Measurements from ENCODE around the gene MORN1.
"Not testable (repeated sequence)": the region's sequence is repeated elsewhere in the genome, so short reads cannot be mapped to it uniquely, and the experiment has no call there.

MORN1 gene

DNA sequence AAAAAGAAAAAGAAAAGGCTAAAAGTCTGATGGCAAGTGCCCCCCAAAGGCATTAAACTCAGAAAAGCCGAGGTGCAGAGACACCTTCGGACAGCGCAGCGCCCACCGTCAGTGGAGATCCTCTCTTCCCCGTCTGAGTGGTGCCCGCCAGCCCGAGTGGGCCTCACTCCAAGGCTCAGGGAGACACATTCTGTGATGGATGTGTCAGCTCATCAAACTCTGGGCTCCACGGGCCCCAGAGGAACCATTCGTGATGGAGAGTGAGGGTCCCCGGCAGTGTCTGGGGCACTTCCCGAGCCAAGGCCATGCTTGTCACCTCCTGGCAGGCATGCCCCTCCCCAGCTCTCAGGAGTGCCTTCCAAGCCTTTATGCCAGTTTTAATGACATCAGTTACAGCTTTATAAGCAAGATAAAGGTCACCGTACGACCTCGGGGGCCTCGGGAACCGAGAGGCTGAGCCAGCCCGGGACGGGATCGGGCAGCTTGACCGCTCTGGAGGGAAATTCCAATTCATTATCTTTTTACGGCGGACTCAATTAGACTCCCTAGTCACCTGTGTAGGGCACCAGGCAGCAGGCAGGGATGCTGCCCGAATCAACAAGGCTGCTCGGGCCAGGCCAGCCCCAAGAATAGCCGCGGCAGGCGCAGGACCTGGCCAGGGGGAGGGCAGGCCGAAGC is 49.5 kb downstream of the MORN1 start:
- FAIRE-seq (no peak), DNase-seq (ENCODE audit: insufficient read length, low spot score) (no peak)

- FAIRE-seq (no peak), DNase-seq (ENCODE audit: insufficient read length, low spot score) (no peak)
These were observed 50.5 kb downstream of the MORN1 start for GRCh38 chr1:2340918-2341254.

- FAIRE-seq, result no peak
These were observed 51.1 kb downstream of the MORN1 start for GRCh38 chr1:2340086-2340917.

GRCh38 chr1:2339206-2340085 is 51.9 kb downstream of the MORN1 start:
- FAIRE-seq, result no peak
- no peak for DNase-seq (ENCODE audit: insufficient read length, low spot score)

More at GRCh38 chr1:2340086-2340917, 51.1 kb downstream of the MORN1 start:
- DNase-seq (ENCODE audit: insufficient read length, low spot score), result no peak

DNA sequence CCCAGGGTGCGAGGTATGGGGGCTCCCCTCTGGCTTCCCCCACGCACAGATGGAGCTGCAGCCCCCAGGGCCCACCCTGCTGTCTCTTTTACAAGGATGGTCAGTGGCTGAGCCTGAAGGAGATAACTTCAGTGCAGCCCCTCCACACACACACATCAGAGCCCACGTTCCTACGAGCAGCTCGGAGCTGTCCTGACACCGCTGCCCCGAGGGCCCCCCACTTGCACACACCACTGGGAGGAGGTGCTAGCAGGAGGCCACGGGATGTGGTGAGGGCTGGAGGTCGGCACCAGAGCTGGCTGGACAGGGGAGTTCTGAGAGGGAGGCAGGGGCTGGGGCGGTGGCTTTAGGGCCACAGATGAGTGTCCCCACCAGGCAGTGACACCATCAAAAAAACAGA is 53.9 kb downstream of the MORN1 start:
- DNase-seq (ENCODE audit: insufficient read length, low spot score) (no peak), FAIRE-seq (no peak)

GRCh38 chr1:2337081-2337480 is 54.3 kb downstream of the MORN1 start:
- DNase-seq (ENCODE audit: insufficient read length, low spot score), result no peak
- no peak for FAIRE-seq

DNA sequence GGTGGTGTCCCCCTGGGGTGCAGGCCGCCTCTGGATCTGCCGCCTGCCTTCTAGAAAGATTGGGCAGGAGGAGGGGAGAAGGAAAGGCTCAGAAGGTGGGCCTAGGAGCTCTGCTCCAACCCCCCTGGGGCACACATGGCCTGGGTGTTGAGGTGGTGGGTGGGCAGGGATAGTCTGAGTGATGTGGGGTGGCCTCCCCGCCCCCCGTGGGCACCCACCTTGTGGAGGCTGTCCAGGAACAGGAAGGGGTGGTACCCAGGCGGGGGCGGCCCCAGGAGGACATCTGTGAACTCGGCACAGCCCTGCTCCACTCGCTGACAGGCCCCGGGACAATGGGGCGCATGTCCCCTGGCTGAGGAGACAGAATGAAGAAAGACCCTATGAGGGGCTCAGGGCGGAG is 54.9 kb downstream of the MORN1 start:
- DNase-seq (ENCODE audit: insufficient read length, low spot score), result no peak
- no peak for FAIRE-seq

GRCh38 chr1:2335721-2336455 is 55.5 kb downstream of the MORN1 start:
- DNase-seq (ENCODE audit: insufficient read length, low spot score), result no peak
- FAIRE-seq, result no peak

GRCh38 chr1:2334883-2335534 is 56.3 kb downstream of the MORN1 start:
- FAIRE-seq (no peak), DNase-seq (ENCODE audit: insufficient read length, low spot score) (no peak)

DNA sequence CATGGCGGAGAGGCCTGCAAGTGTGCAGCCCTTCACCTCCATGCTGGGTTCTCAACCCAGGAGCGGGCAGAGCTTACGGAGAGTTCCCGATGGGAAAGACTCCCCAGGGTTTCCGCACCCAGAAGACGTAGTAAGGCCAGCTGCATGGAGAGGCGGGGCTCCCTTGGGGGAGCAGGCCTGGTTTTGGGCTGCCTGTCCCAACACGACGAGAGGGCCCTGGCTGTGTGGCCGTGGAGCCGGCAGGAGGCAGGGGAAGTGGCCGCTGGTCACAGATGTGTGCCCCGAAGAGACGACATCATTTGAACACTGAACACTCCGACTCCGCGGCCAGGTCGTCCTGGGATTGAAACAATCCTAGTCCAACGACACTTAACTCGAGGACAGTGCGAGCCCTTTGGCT is 57.0 kb downstream of the MORN1 start:
- DNase-seq (ENCODE audit: insufficient read length, low spot score) (no peak), FAIRE-seq (no peak)

DNA sequence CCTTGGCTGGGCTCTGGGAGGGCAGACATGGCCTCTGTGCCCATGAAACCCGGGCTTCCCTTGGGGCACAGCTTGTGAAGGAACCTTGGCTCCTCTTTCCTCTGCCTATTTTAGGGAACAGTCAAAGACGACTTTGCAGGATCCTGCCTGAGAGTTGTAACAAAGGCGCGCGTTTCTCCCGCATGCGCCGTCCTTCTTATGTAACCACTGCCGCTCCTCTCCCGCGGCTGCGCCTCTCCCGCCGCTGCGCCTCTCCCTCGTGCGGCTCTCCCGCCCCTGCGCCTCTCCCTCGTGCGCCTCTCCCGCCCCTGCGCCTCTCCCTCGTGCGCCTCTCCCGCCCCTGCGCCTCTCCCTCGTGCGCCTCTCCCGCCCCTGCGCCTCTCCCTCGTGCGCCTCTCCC is 59.8 kb downstream of the MORN1 start:
- not testable (repeated sequence) for DNase-seq (ENCODE audit: insufficient read length, low spot score); FAIRE-seq

DNA sequence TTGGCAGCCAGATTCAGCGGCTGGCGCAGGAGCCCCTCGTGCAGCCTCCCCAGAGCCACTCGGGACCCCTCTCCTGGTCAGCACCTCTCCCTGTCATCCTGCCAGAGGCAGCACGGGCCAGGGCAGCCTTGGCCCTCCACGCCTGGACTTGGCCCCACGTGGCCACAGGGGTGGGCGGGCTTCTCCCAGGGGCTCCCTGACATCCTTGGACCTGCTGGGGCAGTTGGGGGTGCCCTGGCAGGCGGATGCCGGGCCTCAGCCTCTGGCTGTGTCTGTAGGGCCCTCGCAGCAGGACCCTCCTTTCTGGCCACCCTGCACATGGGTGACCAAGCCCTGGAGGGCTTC is 60.2 kb downstream of the MORN1 start:
- FAIRE-seq (no peak), DNase-seq (ENCODE audit: insufficient read length, low spot score) (no peak)

DNA sequence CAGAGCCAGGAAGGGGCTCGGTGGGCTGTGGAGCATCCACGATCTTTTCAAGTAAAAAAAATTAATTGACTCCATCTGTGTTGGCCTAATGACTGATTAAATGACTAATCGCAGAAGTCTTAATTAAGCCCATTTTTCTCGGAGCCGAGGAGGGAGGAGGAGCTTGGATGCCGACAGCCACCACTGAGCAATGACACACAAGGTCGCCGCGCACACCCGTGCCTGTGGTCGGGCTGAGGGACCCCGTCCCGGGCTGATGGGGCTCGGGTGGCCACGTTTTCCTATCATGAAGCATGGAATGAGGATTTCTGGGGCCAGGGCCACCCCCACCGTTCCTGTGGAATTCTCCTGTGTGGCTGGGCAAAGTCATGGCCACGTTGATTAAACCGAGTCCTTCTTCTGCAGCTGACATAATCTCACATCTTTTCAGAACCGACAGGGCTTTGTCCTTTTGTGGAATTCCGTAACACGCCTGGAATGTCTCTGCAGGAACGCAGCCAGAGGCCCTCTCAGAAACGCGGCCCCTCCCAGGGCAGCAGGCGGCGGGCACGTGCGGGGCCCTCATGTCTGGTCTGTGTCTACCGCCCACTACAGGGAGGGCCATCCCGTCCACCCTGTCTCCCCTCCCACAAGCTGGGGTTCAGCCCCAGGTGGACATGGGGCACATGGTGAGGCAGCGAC is 60.7 kb downstream of the MORN1 start:
- DNase-seq (ENCODE audit: insufficient read length, low spot score) (no peak), FAIRE-seq (no peak)

GRCh38 chr1:2330035-2330434 is 61.3 kb downstream of the MORN1 start:
- FAIRE-seq (no peak), DNase-seq (ENCODE audit: insufficient read length, low spot score) (no peak)

- FAIRE-seq, result no peak
These were observed 62.5 kb downstream of the MORN1 start for GRCh38 chr1:2328676-2329455.

GRCh38 chr1:2327841-2328240 is 63.5 kb downstream of the MORN1 start:
- DNase-seq (ENCODE audit: insufficient read length, low spot score), result no peak
- FAIRE-seq, result no peak

More at GRCh38 chr1:2328676-2329455, 62.5 kb downstream of the MORN1 start:
- DNase-seq (ENCODE audit: insufficient read length, low spot score), result no peak

DNA sequence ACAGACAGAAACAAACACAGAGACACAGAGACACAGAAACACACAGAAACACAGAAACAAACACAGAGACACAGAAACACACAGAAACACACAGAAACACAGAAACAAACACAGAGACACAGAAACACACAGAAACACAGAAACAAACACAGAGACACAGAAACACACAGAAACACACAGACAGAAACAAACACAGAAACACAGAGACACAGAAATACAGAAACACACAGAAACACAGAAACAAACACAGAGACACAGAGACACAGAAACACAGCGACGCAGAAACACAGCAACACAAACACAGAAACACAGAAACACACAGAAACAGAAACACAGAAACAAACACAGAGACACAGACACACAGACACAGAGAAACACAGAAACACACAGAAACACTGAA is 64.2 kb downstream of the MORN1 start:
- FAIRE-seq; DNase-seq (ENCODE audit: insufficient read length, low spot score): not testable (repeated sequence)

DNA sequence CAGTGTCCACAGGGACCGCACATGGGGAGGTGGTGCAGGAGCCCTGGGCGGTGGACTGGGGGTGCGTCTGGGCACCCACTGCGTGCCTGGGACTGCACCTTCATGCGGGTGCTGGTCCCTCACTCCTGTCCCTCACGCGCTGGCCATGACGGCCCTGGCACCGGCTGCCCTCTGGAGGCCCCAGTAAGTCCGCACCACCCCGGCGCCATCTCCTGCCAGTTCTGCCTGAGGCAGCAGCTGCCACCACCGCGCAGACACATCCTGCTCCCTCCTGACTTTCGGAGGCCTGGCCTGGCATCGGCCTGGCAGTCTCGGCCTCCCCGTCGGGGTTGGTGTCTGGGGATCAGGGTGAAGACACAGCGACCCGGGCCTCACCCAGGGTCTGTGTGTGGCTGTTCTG is 64.8 kb downstream of the MORN1 start:
- DNase-seq (ENCODE audit: insufficient read length, low spot score) (no peak), FAIRE-seq (no peak)

Data from HTR-8/SVneo (cell line).